Measurements from ENCODE around the gene HDAC7.

HDAC7 gene

GRCh38 chr12:47854531-47854930, 34.8 kb upstream of the HDAC7 start:
- no peaks in the 10 kb centered on the region for H3K27me3 ChIP-seq (ENCODE audit: insufficient read depth, low read length, poor library complexity, severe bottlenecking)
- H3K9me2 ChIP-seq (replicated peaks; ENCODE audit: low read depth, low read length), result no peaks in the 10 kb centered on the region
- no peaks in the 10 kb centered on the region for H3F3A ChIP-seq (ENCODE audit: low read depth)
- TF ChIP-seq EZH2phosphoT487 (IDR thresholded peaks at IDR 0.05; ENCODE audit: borderline replicate concordance) (no peak), CTCF (conservative IDR thresholded peaks at IDR 0.05; ENCODE audit: low read length) (no peak)
- no peak overlapping the region for H3K9ac ChIP-seq (ENCODE audit: low read depth, low read length, poor library complexity, severe bottlenecking)
- no peaks in the 10 kb centered on the region for H4K20me1 ChIP-seq (ENCODE audit: insufficient read depth, low read length, poor library complexity, severe bottlenecking)
- H3K9me3 ChIP-seq (ENCODE audit: insufficient read depth, low read depth, low read length), result no peaks in the 10 kb centered on the region
- peaks cover under 1% of the 10 kb centered on the region for H3K4me1 ChIP-seq (ENCODE audit: insufficient read depth, low read length, poor library complexity, severe bottlenecking)
- no peak overlapping the region for H3K4me3 ChIP-seq (ENCODE audit: low read length, poor library complexity, severe bottlenecking)
- no peak overlapping the region for H3K4me2 ChIP-seq (ENCODE audit: low read depth, low read length, poor library complexity, severe bottlenecking)
- H2AFZ ChIP-seq (ENCODE audit: low read length), result no peak overlapping the region
- H3K36me3 ChIP-seq (ENCODE audit: insufficient read depth, low read length), result no peaks in the 10 kb centered on the region
- H3K79me2 ChIP-seq (ENCODE audit: insufficient read depth, low read length), result no peaks in the 10 kb centered on the region

- H3K4me3 ChIP-seq (ENCODE audit: low read length, poor library complexity, severe bottlenecking), result no peak overlapping the region
- H3K36me3 ChIP-seq (ENCODE audit: insufficient read depth, low read length), result no peaks in the 10 kb centered on the region
- H3K4me1 ChIP-seq (ENCODE audit: insufficient read depth, low read length, poor library complexity, severe bottlenecking), result peaks cover 5% of the 10 kb centered on the region
- no peaks in the 10 kb centered on the region for H3K79me2 ChIP-seq (ENCODE audit: insufficient read depth, low read length)
- no peaks in the 10 kb centered on the region for H3K9me3 ChIP-seq (ENCODE audit: insufficient read depth, low read depth, low read length)
- H2AFZ ChIP-seq (ENCODE audit: low read length), result no peak overlapping the region
- no peaks in the 10 kb centered on the region for H3K27me3 ChIP-seq (ENCODE audit: insufficient read depth, low read length, poor library complexity, severe bottlenecking)
- H3K9ac ChIP-seq (ENCODE audit: low read depth, low read length, poor library complexity, severe bottlenecking), result no peak overlapping the region
- no peaks in the 10 kb centered on the region for H4K20me1 ChIP-seq (ENCODE audit: insufficient read depth, low read length, poor library complexity, severe bottlenecking)
- no peaks in the 10 kb centered on the region for H3K9me2 ChIP-seq (replicated peaks; ENCODE audit: low read depth, low read length)
- H3K4me2 ChIP-seq (ENCODE audit: low read depth, low read length, poor library complexity, severe bottlenecking), result no peak overlapping the region
- TF ChIP-seq CTCF (conservative IDR thresholded peaks at IDR 0.05; ENCODE audit: low read length), result no peak
- TF ChIP-seq EZH2phosphoT487 (IDR thresholded peaks at IDR 0.05; ENCODE audit: borderline replicate concordance), result no peak
- no peaks in the 10 kb centered on the region for H3F3A ChIP-seq (ENCODE audit: low read depth)
Measured at GRCh38 chr12:47852096-47852571, 32.4 kb upstream of the HDAC7 start.

GRCh38 chr12:47851303-47851952, 31.7 kb upstream of the HDAC7 start:
- Histone ChIP-seq H3K36me3 (ENCODE audit: insufficient read depth, low read length) (no peaks in the 10 kb centered on the region), H3K9ac (ENCODE audit: low read depth, low read length, poor library complexity, severe bottlenecking) (no peak overlapping the region), H2AFZ (ENCODE audit: low read length) (no peak overlapping the region), H3K4me1 (ENCODE audit: insufficient read depth, low read length, poor library complexity, severe bottlenecking) (peaks cover 5% of the 10 kb centered on the region), H3F3A (ENCODE audit: low read depth) (no peaks in the 10 kb centered on the region), H3K27me3 (ENCODE audit: insufficient read depth, low read length, poor library complexity, severe bottlenecking) (no peaks in the 10 kb centered on the region), H3K4me3 (ENCODE audit: low read length, poor library complexity, severe bottlenecking) (no peak overlapping the region), H3K9me3 (ENCODE audit: insufficient read depth, low read depth, low read length) (no peaks in the 10 kb centered on the region), H3K9me2 (replicated peaks; ENCODE audit: low read depth, low read length) (no peaks in the 10 kb centered on the region), H3K4me2 (ENCODE audit: low read depth, low read length, poor library complexity, severe bottlenecking) (no peak overlapping the region), H4K20me1 (ENCODE audit: insufficient read depth, low read length, poor library complexity, severe bottlenecking) (no peaks in the 10 kb centered on the region), H3K79me2 (ENCODE audit: insufficient read depth, low read length) (no peaks in the 10 kb centered on the region)
- no peak for TF ChIP-seq CTCF (conservative IDR thresholded peaks at IDR 0.05; ENCODE audit: low read length)
- TF ChIP-seq EZH2phosphoT487 (IDR thresholded peaks at IDR 0.05; ENCODE audit: borderline replicate concordance), result no peak
